ENCODE measurements around the gene PHETA2. TPM values are rescaled to one million over a fixed set of nuclear protein-coding genes. Genes with fewer than 3 reads are reported as not detected.
A peak's percentile ranks its signal among the peaks of the same experiment; 100 is the strongest.

The PHETA2 gene
- total and polyA plus RNA-seq, 2 of the 13 experiments (the other 11 are each of a cell fraction or from before 2014, with no cell fraction given): 0.07 TPM; not detected in 1

DNA sequence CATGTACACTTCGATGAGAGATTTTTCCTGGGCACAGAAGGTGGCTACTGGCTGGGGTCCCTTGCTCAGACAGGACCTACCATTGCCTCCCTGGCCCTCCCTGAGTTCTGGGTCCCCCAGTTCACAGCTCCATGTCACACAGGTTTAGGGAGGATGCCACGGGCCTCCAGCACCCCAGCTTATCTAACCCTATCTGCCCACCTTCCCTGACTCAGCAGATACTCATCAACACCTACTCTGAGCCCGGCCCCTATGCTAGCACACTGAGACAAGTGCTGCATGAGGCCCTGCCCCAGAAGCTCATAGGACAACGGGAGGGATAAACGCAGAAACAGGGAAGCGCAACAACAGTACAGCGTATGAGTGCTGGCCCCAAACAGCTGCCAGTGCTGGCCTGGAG is 13.0 kb upstream of the PHETA2 start:
- TF ChIP-seq MAFF (IDR thresholded peaks at IDR 0.05; ENCODE audit: low read depth, low read length): 0 out of 2 replicates have a peak, but pooled peaks have one; percentile 8
- no peak for TF ChIP-seq ZNF569 (CRISPR knock-in tag; IDR thresholded peaks at IDR 0.05; ENCODE audit: borderline replicate concordance)
- TF ChIP-seq MAFK (conservative IDR thresholded peaks at IDR 0.05 in 1 of 2, IDR thresholded peaks at IDR 0.05 in 1 of 2; ENCODE audit: low read length in 2 of 2): peak; percentile 7 to 68; a peak in 2 of 4 replicates
- H3K4me1 ChIP-seq (ENCODE audit: insufficient read depth, low read length): peaks cover 11% of the 10 kb centered on the region
- peaks cover 11% of the 10 kb centered on the region for H3K9me3 ChIP-seq (ENCODE audit: low read length)
- H2AFZ ChIP-seq (ENCODE audit: low read length): no peak overlapping the region
- ChIA-PET CTCF (ENCODE audit: low intra/inter-chr PET ratio, low total read pairs) (no interaction called here), POLR2A (no interaction called here)
- in situ Hi-C loops (cut with HindIII; ENCODE audit: extremely low pct_ligation_motif_present, low pct_unique_long_range_greater_than_20kb): no loop called here
- no peak overlapping the region for H3K9ac ChIP-seq (ENCODE audit: insufficient read depth, low read depth, low read length)
- no peak overlapping the region for H3K4me3 ChIP-seq (replicated peaks in 1 of 3; ENCODE audit: insufficient read depth in 1 of 3, low read depth in 2 of 3, low read length in 3 of 3)
- ATAC-seq (no peak), FAIRE-seq (no peak), DNase-seq (ENCODE audit: low spot score) (no peak)
- BruUV-seq (replicated peaks): no TSS peak
- no peak overlapping the region for H3K4me2 ChIP-seq (ENCODE audit: low read depth, low read length)
- H4K20me1 ChIP-seq (ENCODE audit: insufficient read depth, low read length): no peaks in the 10 kb centered on the region
- no peaks in the 10 kb centered on the region for H3K79me2 ChIP-seq (ENCODE audit: insufficient read depth, low read length)
- WGBS (ENCODE audit: low lambda C conversion rate): 100% methylated on average over 5 of the region's 7 CpGs
- peaks cover 8 to 12% of the 10 kb centered on the region in 2 experiments; a peak in 3 of 5 replicates for H3K36me3 ChIP-seq (replicated peaks in 1 of 2; ENCODE audit: control insufficient read depth in 1 of 2, insufficient read depth in 2 of 2, low read length in 2 of 2)
- no peaks in the 10 kb centered on the region for H3K27me3 ChIP-seq (ENCODE audit: control insufficient read depth in 1 of 2, insufficient read depth in 2 of 2, low read length in 2 of 2)
- intact Hi-C loops (cut with micrococcal nuclease; ENCODE audit: unreplicated experiment): no loop called here
- H3K27ac ChIP-seq (ENCODE audit: extremely low read length, insufficient read depth, low read length): no peak overlapping the region

DNA sequence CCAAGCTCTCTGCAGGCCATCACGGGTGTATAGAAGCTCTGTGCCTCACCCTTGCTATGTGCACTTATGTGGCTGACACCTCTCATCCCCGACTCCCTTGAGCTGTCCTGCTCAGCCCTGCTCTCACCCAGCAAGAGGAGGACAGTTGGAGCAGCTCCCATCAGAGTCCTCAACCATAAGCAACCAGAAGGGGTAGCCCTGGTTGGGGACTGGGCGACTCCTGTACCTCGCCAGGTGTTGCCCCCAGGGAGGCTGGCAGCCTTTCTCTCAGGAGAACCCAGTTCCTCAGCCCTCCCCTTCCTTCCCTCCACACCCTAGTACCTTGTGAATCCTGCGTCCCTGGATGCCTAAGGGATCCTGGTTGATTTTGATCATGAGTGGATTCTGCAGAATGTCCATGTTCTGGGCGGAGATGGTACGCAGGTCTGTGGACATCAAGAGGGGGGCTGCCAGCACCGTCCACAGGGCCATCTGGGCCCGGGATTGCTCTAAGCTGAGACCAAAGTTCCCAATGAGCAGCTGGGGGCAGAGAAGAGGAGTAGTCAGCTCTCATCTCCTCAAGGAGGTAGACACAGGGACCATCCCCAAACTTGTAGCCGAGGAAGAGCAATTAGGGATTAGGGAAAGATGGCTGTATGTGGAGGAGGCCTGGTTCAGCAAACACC is 11.4 kb upstream of the PHETA2 start:
- TF ChIP-seq ZNF431 (CRISPR knock-in tag; IDR thresholded peaks at IDR 0.05; ENCODE audit: borderline replicate concordance, low read depth) (no peak), NR2F1 (CRISPR knock-in tag; IDR thresholded peaks at IDR 0.05) (no peak), TBL1XR1 (IDR thresholded peaks at IDR 0.05; ENCODE audit: borderline replicate concordance, low read length, partially characterized antibody) (no peak), GATAD1 (CRISPR knock-in tag; IDR thresholded peaks at IDR 0.05) (no peak), SOX13 (IDR thresholded peaks at IDR 0.05) (no peak), SOX13 (CRISPR knock-in tag; conservative IDR thresholded peaks at IDR 0.05 in 1 of 2, IDR thresholded peaks at IDR 0.05 in 1 of 2) (no peak), NFKB2 (CRISPR knock-in tag; IDR thresholded peaks at IDR 0.05; ENCODE audit: borderline replicate concordance) (no peak), XRCC5 (optimal IDR thresholded peaks at IDR 0.05; ENCODE audit: low read length) (no peak), ZNF556 (CRISPR knock-in tag; IDR thresholded peaks at IDR 0.05; ENCODE audit: borderline replicate concordance) (no peak), KAT8 (CRISPR knock-in tag; IDR thresholded peaks at IDR 0.05) (no peak), ARHGAP35 (CRISPR knock-in tag; IDR thresholded peaks at IDR 0.05; ENCODE audit: borderline replicate concordance) (no peak)
- H3K4me3 ChIP-seq (replicated peaks in 1 of 3; ENCODE audit: insufficient read depth in 1 of 3, low read depth in 2 of 3, low read length in 3 of 3): no peak overlapping the region
- no peaks in the 10 kb centered on the region for H4K20me1 ChIP-seq (ENCODE audit: insufficient read depth, low read length)
- H3K4me1 ChIP-seq (ENCODE audit: insufficient read depth, low read length): peaks cover 11% of the 10 kb centered on the region
- ChIA-PET CTCF (ENCODE audit: low intra/inter-chr PET ratio, low total read pairs) (no interaction called here), POLR2A (no interaction called here)
- intact Hi-C loops (cut with micrococcal nuclease; ENCODE audit: unreplicated experiment): no loop called here
- FAIRE-seq (no peak), ATAC-seq (no peak), DNase-seq (ENCODE audit: low spot score) (no peak)
- no peak overlapping the region for H3K4me2 ChIP-seq (ENCODE audit: low read depth, low read length)
- peaks cover 12% of the 10 kb centered on the region in 2 experiments; a peak in 4 of 5 replicates for H3K36me3 ChIP-seq (replicated peaks in 1 of 2; ENCODE audit: control insufficient read depth in 1 of 2, insufficient read depth in 2 of 2, low read length in 2 of 2)
- no peaks in the 10 kb centered on the region for H3K9me3 ChIP-seq (ENCODE audit: low read length)
- in situ Hi-C loops (cut with HindIII; ENCODE audit: extremely low pct_ligation_motif_present, low pct_unique_long_range_greater_than_20kb): no loop called here
- BruUV-seq (replicated peaks): no TSS peak
- H3K27ac ChIP-seq (ENCODE audit: extremely low read length, insufficient read depth, low read length): no peak overlapping the region
- 96% methylated on average over 7 of the region's 10 CpGs for WGBS (ENCODE audit: low lambda C conversion rate)
- no peak overlapping the region for H3K9ac ChIP-seq (ENCODE audit: insufficient read depth, low read depth, low read length)
- no peaks in the 10 kb centered on the region for H3K79me2 ChIP-seq (ENCODE audit: insufficient read depth, low read length)
- no peaks in the 10 kb centered on the region for H3K27me3 ChIP-seq (ENCODE audit: control insufficient read depth in 1 of 2, insufficient read depth in 2 of 2, low read length in 2 of 2)
- H2AFZ ChIP-seq (ENCODE audit: low read length): no peak overlapping the region
